ENCODE results near the gene CAPZA2.

CAPZA2 gene

GRCh38 chr7:116895849-116896248 lies 33.5 kb downstream of the CAPZA2 start:
- no peak overlapping the region for H3K4me3 ChIP-seq (ENCODE audit: low read depth, low read length)
- no peak for TF ChIP-seq CTCF (IDR thresholded peaks at IDR 0.05; ENCODE audit: low read depth, low read length)

- no peak overlapping the region for H3K4me3 ChIP-seq (ENCODE audit: low read depth, low read length)
- no peak for TF ChIP-seq CTCF (IDR thresholded peaks at IDR 0.05; ENCODE audit: low read depth, low read length)
Observed at GRCh38 chr7:116897661-116898060, 35.3 kb downstream of the CAPZA2 start.

GRCh38 chr7:116899308-116899707 lies 36.9 kb downstream of the CAPZA2 start:
- TF ChIP-seq CTCF (IDR thresholded peaks at IDR 0.05; ENCODE audit: low read depth, low read length), result no peak
- H3K4me3 ChIP-seq (ENCODE audit: low read depth, low read length), result no peak overlapping the region

DNA sequence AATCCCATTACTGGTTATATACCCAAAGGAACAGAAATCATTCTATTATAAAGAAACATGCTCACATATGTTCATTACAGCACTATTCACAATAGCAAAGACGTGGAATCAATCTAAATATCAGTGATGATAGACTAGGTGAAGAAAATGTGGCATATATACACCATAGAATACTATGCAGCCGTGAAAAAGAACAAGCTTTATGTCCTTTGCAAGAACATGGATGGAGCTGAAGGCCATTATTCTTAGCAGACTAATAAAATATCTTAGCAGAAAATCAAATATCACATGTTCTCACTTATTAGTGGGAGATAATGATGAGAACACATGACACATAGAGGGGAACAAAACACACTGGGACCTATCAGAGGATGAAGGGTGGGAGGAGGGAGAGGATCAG lies 38.8 kb downstream of the CAPZA2 start:
- no peak overlapping the region for H3K4me3 ChIP-seq (ENCODE audit: low read depth, low read length)
- no peak for TF ChIP-seq CTCF (IDR thresholded peaks at IDR 0.05; ENCODE audit: low read depth, low read length)

DNA sequence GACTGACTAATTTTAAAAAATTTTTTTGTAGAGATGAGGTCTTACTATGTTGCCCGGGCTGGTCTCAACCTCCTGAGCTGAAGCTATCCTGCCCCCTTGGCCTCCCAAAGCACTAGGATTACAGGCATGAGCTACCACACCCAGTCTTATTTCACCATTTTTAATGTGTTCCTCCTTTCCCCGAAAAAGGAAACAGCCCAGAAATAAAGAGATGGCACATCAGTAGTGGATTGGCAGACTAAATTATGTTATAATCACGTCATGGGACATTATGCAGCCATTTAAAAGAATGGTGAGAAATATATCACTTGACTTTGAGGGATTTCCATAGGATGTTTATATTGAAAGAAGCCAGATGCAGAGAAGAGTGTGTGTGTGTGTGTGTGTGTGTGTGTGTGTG lies 40.5 kb downstream of the CAPZA2 start:
- no peak for TF ChIP-seq CTCF (IDR thresholded peaks at IDR 0.05; ENCODE audit: low read depth, low read length)

GRCh38 chr7:116906391-116906790 lies 44.0 kb downstream of the CAPZA2 start:
- no peak overlapping the region for H3K4me3 ChIP-seq (ENCODE audit: low read depth, low read length)

More for the DNA sequence above, 40.5 kb downstream of the CAPZA2 start:
- H3K4me3 ChIP-seq (ENCODE audit: low read depth, low read length), result no peak overlapping the region

DNA sequence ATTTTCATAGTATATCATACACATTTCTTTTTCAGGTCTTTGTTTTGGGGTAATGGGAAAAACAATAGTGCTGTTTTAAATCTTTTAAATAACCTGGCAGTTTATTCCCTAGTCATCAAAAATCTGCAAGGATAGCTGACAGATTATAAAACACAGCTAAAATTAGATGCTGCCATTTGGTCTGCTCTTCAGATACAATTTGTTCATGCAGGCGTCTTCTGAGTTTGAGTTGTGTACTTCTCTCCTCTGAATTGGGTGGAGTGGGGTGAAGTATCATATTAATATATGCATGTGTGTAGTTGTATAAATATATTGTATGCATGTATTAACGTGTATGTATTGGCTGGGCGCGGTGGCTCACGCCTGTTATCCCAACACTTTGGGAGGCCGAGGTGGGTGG lies 48.0 kb downstream of the CAPZA2 start:
- H3K4me3 ChIP-seq (ENCODE audit: low read depth, low read length), result no peak overlapping the region
- no peak for TF ChIP-seq CTCF (IDR thresholded peaks at IDR 0.05; ENCODE audit: low read depth, low read length)

More at GRCh38 chr7:116906391-116906790, 44.0 kb downstream of the CAPZA2 start:
- TF ChIP-seq CTCF (IDR thresholded peaks at IDR 0.05; ENCODE audit: low read depth, low read length), result no peak
